Superior temporal gyrus (tissue), 1 donor: Measurements from ENCODE around the gene WWC1.

ENCODE experiments used
- DNase-seq: peaks from one replicate; pipeline ENCODE4 v3.0.0-alpha.2; 2016; ENCODE audit errors: extremely low spot score

WWC1 gene

DNA sequence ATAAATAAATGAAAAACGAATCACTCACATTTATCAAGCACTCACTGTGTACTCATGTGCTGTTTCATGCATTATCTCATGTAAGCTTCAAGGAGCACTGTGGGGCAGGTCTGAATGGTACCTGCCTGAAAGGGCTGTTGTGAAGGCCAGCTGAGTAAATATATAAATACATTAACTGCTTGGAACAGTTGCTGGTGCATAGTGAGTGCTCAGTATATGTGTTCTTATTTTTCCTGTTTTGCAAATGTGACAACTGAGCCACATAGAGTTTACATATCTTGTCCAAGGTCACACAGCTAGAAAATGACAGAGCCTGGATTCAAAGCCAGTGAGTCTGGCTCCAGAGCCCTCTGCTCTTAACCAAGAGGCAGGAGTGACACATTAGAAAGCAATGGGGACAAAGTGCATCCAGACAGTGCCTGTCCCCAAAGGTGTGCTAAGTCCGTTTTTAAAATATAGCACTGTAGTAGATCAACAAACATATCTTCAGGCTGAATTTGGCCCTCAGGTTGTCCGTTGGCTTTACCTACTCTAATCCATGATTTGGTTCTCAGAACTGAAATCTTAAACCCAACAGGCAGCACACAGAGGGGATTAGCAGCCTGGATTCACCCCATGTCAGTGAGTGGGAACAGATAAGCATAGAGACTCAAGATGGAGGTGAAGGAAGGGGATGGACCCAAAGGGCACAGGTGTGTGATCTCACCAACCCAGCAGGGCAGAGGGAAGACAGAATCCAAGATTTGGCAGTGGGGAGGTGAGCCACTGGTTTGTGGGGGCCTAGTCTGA lies 70.8 kb downstream of the WWC1 start:
- no peak for DNase-seq

DNA sequence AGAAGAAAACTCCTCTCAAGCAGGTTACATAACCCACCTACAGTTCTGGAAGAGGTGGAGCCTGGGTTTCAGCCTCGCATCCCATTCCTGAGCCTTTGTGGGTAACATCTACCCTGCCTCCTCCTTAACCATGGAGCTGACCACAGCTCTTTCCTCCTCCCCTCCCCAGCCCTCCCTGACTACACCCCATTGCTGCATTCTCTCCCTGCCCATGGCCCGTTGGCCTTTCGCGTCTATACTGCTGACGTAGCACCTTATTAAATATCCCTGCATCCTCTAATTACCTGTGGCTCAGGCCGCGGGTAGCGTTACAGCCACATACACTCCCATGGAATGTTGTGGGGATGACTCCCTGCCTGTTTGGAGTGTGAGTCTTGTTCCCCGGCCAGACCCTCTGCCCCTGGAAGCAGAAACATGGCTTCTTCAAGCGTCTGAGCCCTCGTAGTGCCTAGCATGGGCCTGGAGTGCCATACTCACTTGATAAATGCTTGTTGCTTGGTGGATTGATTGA lies 72.8 kb downstream of the WWC1 start:
- DNase-seq, result no peak

DNA sequence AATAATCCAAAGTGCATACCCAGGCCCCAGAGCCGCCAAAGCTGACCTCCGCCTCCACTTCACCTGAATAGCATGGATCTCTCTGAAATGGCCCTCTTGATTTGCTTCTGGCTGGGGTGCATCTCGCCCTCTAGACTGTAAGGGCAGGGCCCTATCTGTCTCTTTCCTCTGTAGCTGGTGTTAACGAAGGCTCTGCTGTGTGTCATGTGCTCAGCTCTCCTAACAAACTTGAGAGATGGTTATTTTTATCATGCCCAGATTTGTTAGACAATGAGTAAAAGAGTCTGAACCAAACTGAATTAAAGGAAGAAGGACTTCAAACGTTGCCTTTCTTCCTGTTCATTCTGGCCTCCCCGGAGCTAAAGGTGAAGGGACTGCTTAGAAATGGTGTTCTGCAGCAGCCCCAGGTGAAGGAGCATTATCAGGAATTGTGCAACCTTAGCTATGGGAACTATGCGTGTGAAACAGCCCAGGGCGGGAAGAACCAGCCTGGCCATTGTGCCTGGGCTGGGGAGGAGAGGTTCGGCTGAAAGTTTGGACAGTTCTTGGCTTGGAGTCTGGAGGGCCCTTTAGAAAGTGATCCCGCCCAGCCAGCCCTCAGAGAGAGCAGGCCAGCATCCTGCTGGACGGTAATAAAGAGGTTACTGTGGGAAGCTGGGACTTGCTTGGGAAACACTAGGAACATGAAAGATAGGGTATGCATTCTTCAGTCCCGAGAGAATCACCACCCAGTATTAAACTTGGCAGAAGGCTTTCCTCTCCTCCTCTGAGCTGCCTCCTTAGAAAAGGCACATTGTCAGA lies 73.5 kb downstream of the WWC1 start:
- peak; percentile 40 for DNase-seq

DNA sequence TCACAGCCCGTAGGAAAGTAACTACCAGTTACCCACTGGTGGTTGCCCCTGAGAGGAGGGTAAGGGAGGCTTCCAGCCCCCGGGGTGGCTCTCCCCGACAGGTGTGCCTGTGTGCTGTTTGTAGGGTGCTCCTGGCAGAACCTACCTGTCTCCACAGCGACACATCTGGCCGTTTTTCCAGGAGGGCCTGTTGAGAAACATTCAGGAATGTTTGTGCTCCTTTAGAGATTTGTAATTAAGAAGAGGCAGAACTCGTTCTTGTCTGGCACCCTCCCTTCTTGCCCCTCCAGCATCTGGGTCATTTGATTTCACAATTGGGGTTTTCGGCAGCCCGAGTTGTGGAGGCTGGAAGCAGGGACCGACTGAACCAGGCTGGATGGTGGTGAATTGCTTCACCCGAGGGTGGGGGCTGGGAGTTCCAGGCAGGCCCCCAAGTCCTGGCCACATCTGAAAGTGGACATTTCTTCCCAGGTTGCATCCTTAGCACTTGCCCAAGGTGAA lies 74.2 kb downstream of the WWC1 start:
- DNase-seq, result peak; percentile 34

DNA sequence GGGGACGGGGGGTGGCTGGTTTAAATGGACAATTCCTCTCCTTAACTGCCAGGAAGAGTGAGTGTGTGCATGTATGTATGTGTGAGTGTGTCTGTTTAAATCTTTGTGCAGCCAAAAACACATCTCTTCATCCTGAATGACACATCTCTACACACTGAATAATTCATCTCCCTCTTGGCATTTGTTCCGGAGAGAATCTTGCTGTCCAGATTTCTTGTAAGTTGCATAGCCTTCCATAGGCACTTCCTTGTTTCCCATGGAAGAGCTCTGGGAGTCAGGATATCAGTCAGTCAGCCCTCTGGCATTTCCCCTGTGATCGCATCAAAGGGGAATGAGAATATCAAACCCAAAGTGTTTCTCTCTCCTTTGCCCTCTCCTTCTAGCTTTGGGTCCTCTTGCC lies 74.7 kb downstream of the WWC1 start:
- peak; percentile 73 for DNase-seq

DNA sequence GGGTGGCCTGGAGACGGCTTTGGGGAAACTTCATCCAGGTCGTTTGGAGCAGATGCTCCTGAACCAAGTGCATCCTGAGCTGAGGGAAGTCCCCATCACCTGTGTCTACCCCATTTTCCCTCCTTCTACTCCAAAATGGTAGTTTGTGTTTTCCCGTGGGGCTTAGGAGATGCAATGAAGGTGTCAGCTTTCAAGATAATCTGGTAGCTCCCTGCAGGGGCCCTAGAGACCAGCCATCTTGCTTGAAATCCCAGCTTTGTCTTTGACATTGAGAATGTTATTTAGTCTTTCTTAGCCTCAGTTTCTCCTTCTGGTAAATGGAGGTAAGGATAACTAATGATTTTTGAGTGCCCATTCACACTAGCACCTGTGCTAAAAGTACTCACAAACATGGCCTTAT lies 77.4 kb downstream of the WWC1 start:
- no peak for DNase-seq

DNA sequence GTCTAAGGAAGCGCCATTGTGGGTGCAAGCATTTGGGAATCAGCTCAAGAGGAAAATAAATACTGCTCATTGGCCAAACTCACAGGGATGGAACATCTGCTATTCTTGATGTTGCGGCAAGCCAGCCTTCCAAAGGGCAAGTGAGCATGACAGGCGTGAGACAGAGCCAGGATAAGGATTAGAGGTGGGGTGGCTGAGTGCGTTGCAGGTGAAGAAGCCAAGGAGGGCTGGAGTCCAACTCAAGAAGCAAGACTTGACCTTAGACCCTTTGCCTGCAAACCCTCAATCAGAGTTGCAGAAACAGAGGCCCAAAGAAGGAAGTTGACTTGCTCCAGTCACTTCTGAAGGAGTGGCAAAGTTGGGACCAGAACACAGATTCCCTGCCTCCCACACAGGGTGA lies 79.4 kb downstream of the WWC1 start:
- no peak for DNase-seq

DNA sequence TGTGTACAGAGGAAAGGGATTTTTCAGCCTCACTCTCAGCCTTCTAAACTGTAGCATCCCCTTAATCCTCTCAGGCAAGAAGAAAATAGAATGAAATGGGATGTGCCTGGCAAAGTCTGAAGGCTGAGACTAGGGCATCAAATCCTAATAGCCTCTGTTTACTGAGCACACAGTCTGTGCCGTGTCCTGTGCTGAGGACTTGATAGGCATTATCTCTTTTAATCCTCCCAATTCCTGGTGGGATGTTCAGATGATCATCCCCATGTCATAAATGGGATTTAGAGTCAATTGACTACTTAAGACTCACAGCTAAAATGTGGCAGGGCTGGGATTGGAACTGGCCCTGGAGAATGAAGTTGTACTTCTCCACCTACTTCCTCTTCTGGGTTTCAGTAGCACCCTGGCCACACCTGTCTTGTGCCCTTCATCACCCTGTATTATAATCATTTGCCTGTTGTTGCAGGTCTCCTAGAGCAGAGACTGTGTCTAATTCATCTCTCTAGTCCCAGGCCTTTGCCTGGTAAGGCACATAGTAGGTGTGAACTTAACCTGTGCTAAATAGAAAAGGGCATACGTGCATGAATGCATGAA lies 81.0 kb downstream of the WWC1 start:
- DNase-seq, result no peak

DNA sequence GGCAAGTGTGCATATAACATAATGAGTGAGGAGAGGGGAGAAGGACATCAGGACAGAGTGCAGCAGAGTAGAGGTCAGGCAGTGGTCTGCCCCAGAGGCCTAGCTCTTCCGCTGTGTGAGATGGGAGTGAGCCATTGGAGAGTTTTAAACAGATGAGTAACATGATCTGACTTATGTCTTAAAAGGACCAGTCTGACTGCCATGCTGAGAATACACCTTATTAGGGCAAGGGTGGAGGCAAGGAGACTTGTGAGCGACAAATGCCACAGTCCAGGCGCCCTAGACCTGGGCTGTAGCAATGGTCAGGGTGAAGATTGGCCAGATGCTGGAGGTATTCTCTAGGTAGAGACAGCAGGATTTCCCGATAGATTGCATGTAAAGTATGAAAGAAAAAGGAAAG lies 83.1 kb downstream of the WWC1 start:
- no peak for DNase-seq

DNA sequence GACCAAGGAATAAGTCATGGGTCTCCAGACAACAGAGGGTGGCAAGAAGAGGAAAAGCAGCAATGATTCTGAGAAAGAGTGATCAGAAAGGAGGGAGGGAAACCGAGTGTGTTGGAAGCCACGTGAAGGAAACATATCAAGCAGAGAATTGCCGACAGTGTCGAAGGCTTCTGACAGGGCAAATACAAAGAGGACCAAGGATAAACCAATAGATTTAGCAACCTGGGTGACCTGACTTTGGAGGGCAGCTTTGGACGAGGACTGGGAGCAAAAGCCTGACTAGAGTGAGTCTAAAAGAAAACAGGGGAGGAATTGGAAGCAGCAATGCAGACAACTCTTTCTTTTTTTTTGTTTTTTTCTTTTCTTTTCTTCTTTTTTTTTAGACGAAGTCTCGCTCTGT lies 83.8 kb downstream of the WWC1 start:
- no peak for DNase-seq

DNA sequence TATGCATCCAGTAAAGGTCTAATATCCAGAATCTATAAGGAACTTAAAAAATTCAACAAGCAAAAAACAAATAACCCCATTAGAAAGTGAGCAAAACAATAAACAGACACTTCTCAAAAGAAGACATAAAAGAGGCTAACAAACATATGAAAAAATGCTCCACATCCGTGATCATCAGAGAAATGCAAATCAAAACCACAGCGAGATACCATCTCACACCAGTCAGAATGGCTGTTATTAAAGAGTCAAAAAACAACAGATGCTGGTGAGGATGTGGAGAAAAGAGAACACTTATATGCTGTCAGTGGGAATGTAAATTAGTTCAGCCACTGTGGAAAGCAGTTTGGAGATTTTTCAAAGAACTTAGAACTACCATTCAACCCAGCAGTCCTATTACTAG lies 86.1 kb downstream of the WWC1 start:
- DNase-seq, result no peak

DNA sequence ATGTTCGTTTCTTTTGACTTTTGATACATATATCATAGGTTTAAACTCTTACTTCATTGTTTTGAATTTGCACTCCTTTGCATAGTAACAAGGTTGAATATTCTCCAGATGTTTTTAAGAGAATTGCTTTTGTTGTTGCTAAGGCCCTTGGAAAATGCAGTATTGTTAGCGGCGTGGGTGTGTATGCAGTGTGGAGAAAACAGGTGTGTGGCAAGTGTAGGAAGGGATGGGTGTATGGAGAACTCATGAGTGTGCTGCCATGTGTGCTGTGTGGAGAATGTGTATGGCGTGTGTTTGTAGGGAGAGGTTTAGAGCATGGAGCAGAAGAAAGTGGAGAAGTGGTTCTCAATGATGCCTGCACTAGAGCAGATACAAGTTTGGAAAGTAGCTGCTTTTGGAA lies 87.3 kb downstream of the WWC1 start:
- DNase-seq, result no peak

DNA sequence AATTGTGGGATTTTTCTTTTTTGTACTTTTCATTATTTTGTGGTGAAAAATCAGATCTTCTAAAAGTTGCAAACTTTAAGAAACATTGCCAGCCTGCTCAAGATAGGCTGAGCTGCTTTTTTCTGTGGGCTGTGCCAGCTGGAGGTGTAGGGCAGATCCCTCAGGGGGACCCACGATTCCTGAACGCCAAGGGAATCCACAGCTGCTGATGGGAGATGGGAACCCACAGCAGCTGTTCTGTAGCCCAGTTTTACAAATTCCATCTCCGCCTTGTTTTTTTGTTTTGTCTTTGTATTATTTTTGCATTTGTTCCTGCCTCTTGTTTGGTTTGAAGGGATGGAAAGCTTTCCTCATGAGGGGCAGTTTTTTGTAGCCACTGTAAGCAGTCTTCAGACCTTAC lies 91.0 kb downstream of the WWC1 start:
- no peak for DNase-seq

DNA sequence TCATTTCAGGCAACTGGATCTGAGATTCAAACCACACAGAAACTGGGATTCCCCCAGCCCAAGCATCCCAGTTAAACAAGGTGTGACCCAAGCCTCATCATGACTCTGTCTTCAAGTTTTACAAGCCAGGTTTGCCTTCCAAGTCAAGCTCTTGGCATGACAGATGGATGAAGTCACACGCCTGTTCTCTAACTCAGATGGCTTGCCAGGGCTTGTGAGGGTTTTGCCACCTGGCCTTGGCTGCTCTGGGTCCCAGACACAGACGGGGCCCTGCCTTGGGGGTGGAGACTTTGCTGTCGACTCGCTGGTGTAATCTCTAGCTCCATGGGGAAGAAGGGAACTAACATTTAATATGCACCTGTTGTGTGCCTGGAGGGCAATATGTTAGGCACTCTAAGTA lies 99.0 kb downstream of the WWC1 start:
- no peak for DNase-seq

DNA sequence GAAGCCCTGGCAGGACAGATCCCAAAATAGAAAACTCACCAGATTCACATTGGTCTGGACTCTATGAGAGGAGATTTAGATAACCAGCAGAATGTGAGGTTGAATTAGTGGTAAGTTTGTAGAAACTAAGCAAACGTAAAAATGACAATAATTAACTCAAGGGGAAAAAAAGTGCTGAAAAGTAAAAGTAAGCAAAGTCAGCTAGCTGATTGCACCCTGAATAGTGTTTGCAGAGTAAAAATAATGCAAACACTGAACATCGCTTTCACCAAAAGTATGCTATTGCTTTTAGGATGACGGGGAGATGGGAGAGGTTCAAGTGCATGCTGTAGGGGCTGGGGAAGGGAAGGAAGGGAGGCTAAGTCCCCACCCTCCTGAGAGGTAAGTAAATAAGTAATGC lies 102.3 kb downstream of the WWC1 start:
- no peak for DNase-seq

DNA sequence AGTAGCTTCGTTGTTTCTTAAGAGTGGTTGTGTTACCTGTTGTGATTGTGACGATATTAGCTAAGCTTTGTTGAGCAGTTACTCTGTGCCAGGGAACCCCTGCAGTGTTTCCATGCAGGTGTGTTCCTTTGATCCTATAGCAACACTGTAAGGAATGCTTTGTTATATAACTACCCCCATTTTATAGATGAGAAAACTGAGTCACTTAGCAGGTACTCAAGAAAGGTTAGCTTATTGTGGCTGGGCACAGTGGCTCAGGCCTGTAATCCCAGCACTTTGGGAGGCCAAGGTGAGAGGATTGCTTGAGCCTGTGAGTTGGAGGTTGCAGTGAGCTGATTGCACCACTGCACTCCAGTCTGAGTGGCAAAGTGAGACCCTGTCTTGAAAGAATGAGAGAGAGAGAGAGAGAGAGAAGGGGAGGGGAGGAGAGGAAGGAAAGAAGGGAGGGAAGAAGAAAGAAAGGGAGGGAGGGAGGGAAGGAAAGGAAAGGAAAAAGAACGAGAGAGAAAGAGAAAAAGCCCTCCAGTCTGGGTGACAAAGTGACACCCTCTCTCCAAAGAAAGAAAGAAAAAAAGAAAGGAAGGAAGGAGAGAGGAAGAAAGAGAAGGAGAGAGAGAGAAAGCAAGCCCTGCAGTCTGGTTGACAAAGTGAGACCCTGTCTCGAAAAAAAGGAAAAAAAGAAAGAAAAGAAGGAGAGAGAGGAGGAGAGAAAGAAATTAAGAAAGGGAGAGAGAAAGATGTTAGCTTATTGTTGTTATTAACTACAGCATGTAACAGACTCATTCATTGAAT lies 109.2 kb downstream of the WWC1 start:
- DNase-seq, result no peak

DNA sequence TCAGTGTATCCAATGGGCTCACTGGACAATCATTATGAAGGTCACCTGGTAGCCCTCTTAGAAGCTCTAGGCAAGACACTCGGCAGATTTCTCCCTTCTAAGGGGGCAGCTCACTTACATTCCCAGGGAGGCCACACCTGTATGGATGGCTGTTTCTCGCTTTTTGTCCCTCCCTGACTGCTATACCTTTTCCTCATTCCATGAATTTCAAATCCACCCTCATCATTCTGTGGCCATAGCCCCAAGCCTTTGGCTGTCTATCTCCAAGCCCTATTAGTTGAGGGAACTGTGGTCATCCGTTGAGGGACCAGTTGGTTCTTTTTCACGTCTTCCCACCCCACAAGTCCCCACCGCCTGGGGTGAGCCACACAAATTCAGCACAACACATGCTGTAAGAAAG lies 109.8 kb downstream of the WWC1 start:
- no peak for DNase-seq

DNA sequence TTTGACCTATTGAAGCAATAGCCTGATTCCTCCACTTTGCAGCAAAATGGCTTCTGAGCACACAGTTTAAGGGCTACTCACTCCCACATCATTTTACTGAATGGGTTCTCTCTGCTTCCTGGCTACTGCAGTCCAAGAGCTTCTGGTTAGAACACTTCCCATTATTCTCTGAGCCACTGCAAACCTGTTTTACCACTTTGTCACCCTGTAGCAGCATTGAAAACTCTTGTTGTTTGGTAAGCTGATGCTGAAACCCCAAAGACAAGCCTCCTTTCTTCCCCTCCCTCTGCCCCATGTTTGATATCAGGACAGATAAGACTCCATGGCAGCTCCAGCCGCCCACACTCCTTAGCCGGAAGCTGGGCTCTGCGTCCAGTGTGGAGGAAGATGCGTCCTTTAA lies 110.4 kb downstream of the WWC1 start:
- DNase-seq, result no peak

DNA sequence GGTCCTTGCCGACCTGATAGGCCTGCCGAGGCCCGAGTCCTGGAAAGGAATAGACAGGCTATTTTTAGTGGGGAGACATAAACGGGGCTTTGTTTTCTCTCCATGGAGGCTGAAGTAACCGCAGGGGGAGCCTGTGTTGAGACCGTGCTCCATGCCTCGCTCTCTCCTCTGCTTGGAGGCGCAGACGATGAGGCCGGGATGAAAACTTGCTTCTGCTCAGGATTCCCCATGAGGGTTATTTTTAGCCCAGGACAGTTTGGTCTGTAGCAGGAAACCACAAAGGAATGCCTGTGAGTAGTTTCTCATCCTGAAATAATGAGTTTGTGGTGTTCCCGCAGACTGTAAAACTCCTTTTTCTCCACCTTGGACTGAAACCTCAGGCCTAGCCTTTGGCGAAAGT lies 112.9 kb downstream of the WWC1 start:
- DNase-seq, result peak; percentile 64

DNA sequence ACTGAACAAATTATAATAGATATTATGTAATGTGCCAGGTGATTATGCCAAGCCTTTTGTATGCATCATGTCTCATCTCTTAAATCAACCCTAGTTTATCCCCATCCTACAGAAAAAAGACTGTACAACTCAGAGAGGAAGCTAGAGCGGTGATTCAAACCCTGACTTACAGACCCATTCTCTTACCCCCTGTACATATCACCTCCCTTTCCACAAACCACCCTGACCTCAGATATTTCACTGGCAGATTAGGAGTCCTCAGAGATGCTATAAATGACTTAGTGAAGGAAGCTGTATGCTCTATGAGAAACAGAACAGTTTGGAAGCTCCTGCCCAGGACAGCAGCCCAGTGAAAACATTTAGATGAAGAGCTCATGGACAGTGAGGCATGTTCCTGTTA lies 115.8 kb downstream of the WWC1 start:
- no peak for DNase-seq

DNA sequence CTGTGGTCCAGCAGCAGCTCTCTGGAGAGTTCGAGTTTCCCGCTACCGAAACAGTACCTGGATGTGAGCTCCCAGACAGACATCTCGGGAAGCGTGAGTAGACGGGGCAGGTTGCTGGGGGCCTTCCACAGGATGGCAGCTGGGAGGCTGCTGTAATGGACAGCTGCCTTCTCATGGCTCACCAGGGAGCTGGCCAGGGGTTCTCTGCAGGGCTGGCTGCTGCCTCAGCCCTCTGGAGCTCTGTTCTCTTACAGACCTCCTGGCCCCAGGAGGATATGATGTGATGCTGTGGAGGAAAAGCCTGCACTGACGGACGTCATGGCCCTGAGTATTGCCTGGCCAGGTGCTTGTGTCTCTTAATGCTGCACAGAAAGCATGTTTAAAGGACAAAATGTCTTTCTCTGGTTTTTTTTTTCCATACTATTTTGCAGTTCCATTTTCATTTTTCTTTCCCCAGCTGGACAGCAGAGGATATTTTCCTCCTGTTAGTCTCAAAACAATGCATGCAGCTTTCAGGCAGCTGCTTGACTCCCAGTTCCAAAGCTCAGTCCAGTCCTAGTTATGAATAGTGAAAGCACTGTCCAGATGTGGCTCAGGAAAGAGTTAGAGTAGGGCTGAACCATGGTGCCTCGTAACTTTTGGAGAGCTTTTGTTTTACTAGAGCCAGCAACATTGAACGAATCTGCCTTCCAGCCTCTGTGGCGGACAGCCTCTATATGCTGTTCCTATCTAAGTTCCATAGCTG lies 117.3 kb downstream of the WWC1 start:
- peak; percentile 24 for DNase-seq
